HepG2 (cell line): ENCODE data around the gene SLC25A25. TPM values are rescaled to one million over a fixed set of nuclear protein-coding genes. Genes with fewer than 3 reads are reported as not detected.

Experiments
- ARID2 ChIP-seq: sonication (generic); formaldehyde crosslinking; IDR thresholded peaks from 2 replicates; pipeline ENCODE4 v1.8.1; 2022; ENCODE audit warnings: mild to moderate bottlenecking, missing genetic modification reagents, borderline replicate concordance
- CCAR2 ChIP-seq: fragments of 200-400 bp; formaldehyde crosslinking; optimal IDR thresholded peaks from 2 replicates; pipeline ENCODE3; 2018; ENCODE audit warnings: low read depth, mild to moderate bottlenecking, low read length, moderate library complexity
- DR1 ChIP-seq: sonication (generic); formaldehyde crosslinking; IDR thresholded peaks from 2 replicates; pipeline ENCODE4 v1.8.0; 2021; ENCODE audit warnings: mild to moderate bottlenecking, missing genetic modification reagents, inconsistent platforms
- FOXJ3 ChIP-seq: sonication (generic); formaldehyde crosslinking; IDR thresholded peaks from 2 replicates; pipeline ENCODE4 v1.4.0; 2020; ENCODE audit warnings: missing genetic modification reagents, mild to moderate bottlenecking, borderline replicate concordance
- HNRNPH1 ChIP-seq: fragments of 200-400 bp; formaldehyde crosslinking; optimal IDR thresholded peaks from 2 replicates; pipeline ENCODE3; 2017; ENCODE audit warnings: mild to moderate bottlenecking, low read depth, low read length
- KAT2B ChIP-seq: fragments of 150-350 bp; IDR thresholded peaks from 2 replicates; pipeline ENCODE4 v1.6.1; 2014; ENCODE audit warnings: low read depth, low read length, borderline replicate concordance
- PHB2 ChIP-seq: fragments of 450-650 bp; IDR thresholded peaks from 2 replicates; pipeline ENCODE4 v1.6.1; 2018; ENCODE audit not compliant: partially characterized antibody
- SIX4 ChIP-seq: sonication (generic); formaldehyde crosslinking; IDR thresholded peaks from 2 replicates; pipeline ENCODE4 v1.4.0; 2020; ENCODE audit warnings: missing genetic modification reagents
- ZHX2 ChIP-seq, 2 experiments: sonication (generic) in 1 of 2; formaldehyde crosslinking in 1 of 2; IDR thresholded peaks; 2 replicates each; pipeline versions ENCODE4 v1.6.1 to v1.9.0; 2014 to 2022; ENCODE audit warnings: antibody characterized with exemption in 1 of 2, borderline replicate concordance in 1 of 2, inconsistent platforms in 1 of 2, low read depth in 1 of 2, missing genetic modification reagents in 1 of 2
- ZNF12 ChIP-seq: sonication (generic); formaldehyde crosslinking; IDR thresholded peaks from 2 replicates; pipeline ENCODE4 v1.5.0; 2020; ENCODE audit warnings: missing genetic modification reagents
- ZNF546 ChIP-seq: sonication (generic); formaldehyde crosslinking; conservative IDR thresholded peaks from 2 replicates; pipeline ENCODE4 v1.8.1; 2023; ENCODE audit warnings: mild to moderate bottlenecking, missing genetic modification reagents
- ZNF552 ChIP-seq: sonication (generic); formaldehyde crosslinking; IDR thresholded peaks from 2 replicates; pipeline ENCODE4 v1.9.0; 2022; ENCODE audit warnings: missing genetic modification reagents, mild to moderate bottlenecking, borderline replicate concordance
- ZNF563 ChIP-seq: sonication (generic); formaldehyde crosslinking; IDR thresholded peaks from 2 replicates; pipeline ENCODE4 v1.8.0; 2022; ENCODE audit warnings: mild to moderate bottlenecking, moderate library complexity, missing genetic modification reagents
- ZNF747 ChIP-seq: sonication (generic); formaldehyde crosslinking; IDR thresholded peaks from 2 replicates; pipeline ENCODE4 v1.8.1; 2023; ENCODE audit warnings: missing genetic modification reagents, mild to moderate bottlenecking, borderline replicate concordance
- polyA plus RNA-seq, 8 experiments: library from polyadenylated mRNA; depleted of rRNA in 3 of 8; stranded (reverse) in 7 of 8; unstranded in 1 of 8; fragments of >200 nt; fragmentation: Illumina TruSeq in 4 of 8; extraction: Trizol in 4 of 8; gene quantifications; 2 replicates each; pipeline versions ENCODE4 v1.2.1 to v1.2.3, GENCODE V29; 2011 to 2016; ENCODE audit warnings: low read depth in 4 of 8, missing spikeins in 1 of 8, mixed read lengths in 1 of 8; ENCODE audit not compliant: insufficient read depth in 1 of 8
- total RNA-seq, 5 experiments: library from RNA; depleted of rRNA; stranded (reverse); fragments of >200 nt; fragmentation: Illumina TruSeq; extraction: Trizol; gene quantifications; 2 replicates each; pipeline ENCODE4 v1.2.3, GENCODE V29; 2016; ENCODE audit warnings: low read depth in 1 of 5
- TF ChIP-seq, protein P1 (sequence below): sonication (generic); formaldehyde crosslinking; IDR thresholded peaks from 2 replicates; pipeline ENCODE4 v1.4.0; 2020; ENCODE audit warnings: mild to moderate bottlenecking, missing genetic modification reagents, borderline replicate concordance
- TF ChIP-seq, protein P2 (sequence below): sonication (generic); formaldehyde crosslinking; IDR thresholded peaks from 2 replicates; pipeline ENCODE4 v1.4.0; 2020; ENCODE audit warnings: mild to moderate bottlenecking, missing genetic modification reagents

SLC25A25 gene
- total and polyA plus RNA-seq, 2 of the 13 experiments (the other 11 are each of a cell fraction or from before 2014, with no cell fraction given), result 10.5 to 24.8 TPM

DNA sequence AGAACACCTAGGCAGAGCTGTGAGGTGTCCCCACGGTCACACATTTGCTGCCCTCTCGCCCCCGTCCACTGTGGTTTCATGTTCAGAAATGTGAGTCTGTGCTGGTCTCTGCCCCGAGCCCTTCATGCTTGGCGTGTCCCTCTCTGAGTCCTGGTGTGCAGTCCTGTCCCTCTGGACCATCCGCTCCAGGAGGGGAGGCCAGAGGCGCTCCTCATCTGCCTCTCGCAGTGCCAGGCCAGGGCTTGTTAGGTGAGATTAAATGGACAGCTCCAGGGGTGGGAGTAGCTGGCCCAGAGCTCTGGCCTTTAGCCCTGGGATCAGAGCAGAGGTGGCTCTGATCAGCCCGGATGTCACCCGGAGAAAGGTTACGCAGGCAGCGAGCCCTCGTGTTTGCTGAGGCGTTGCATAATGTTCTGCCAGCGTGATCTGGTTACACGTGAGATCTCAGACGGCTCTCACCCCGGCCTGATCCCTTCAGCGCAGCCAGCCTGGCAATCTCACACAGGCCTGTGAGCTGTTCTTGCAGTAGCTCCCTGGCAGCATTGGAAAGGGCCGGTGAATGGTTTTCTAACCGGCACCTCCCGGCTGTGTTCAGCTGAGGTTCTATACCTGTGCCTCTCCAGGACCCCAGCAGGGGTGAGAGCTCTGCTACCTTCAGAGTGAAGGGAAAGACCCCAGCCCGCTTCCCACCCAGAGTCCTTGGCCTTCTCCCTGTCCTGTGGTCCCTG, 35.0 kb downstream of the SLC25A25 start (continued):
- TF ChIP-seq, protein P1, sequence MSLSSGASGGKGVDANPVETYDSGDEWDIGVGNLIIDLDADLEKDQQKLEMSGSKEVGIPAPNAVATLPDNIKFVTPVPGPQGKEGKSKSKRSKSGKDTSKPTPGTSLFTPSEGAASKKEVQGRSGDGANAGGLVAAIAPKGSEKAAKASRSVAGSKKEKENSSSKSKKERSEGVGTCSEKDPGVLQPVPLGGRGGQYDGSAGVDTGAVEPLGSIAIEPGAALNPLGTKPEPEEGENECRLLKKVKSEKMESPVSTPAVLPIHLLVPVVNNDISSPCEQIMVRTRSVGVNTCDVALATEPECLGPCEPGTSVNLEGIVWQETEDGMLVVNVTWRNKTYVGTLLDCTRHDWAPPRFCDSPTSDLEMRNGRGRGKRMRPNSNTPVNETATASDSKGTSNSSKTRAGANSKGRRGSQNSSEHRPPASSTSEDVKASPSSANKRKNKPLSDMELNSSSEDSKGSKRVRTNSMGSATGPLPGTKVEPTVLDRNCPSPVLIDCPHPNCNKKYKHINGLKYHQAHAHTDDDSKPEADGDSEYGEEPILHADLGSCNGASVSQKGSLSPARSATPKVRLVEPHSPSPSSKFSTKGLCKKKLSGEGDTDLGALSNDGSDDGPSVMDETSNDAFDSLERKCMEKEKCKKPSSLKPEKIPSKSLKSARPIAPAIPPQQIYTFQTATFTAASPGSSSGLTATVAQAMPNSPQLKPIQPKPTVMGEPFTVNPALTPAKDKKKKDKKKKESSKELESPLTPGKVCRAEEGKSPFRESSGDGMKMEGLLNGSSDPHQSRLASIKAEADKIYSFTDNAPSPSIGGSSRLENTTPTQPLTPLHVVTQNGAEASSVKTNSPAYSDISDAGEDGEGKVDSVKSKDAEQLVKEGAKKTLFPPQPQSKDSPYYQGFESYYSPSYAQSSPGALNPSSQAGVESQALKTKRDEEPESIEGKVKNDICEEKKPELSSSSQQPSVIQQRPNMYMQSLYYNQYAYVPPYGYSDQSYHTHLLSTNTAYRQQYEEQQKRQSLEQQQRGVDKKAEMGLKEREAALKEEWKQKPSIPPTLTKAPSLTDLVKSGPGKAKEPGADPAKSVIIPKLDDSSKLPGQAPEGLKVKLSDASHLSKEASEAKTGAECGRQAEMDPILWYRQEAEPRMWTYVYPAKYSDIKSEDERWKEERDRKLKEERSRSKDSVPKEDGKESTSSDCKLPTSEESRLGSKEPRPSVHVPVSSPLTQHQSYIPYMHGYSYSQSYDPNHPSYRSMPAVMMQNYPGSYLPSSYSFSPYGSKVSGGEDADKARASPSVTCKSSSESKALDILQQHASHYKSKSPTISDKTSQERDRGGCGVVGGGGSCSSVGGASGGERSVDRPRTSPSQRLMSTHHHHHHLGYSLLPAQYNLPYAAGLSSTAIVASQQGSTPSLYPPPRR (CRISPR knock-in tag), result peak; percentile 96
- TF ChIP-seq ZNF546, result 0 out of 2 replicates have a peak, but pooled peaks have one; percentile 61
- TF ChIP-seq ZNF552 (CRISPR knock-in tag), result peak; percentile 96
- TF ChIP-seq ARID2, result no peak
- no peak; the same call in 1 of the 2 replicates for TF ChIP-seq DR1 (CRISPR knock-in tag)
- peak; percentile 52; the same call in 1 of the 2 replicates for TF ChIP-seq ZNF12 (CRISPR knock-in tag)
- peak; percentile 98 for TF ChIP-seq ZNF563 (CRISPR knock-in tag)
- no peak; the same call in 1 of the 2 replicates for TF ChIP-seq FOXJ3
- TF ChIP-seq CCAR2, result no peak
- TF ChIP-seq SIX4, result peak; percentile 94
- no peak for TF ChIP-seq KAT2B
- TF ChIP-seq ZHX2 (IDR thresholded peaks at IDR 0.05; ENCODE audit: low read depth), result peak; percentile 74
- no peak for TF ChIP-seq ZHX2 (CRISPR knock-in tag; IDR thresholded peaks at IDR 0.05; ENCODE audit: borderline replicate concordance)
- TF ChIP-seq, protein P2, sequence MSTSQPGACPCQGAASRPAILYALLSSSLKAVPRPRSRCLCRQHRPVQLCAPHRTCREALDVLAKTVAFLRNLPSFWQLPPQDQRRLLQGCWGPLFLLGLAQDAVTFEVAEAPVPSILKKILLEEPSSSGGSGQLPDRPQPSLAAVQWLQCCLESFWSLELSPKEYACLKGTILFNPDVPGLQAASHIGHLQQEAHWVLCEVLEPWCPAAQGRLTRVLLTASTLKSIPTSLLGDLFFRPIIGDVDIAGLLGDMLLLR, result peak; percentile 85; the same call in 1 of the 2 replicates
- no peak for TF ChIP-seq HNRNPH1
- TF ChIP-seq PHB2, result no peak
- peak; percentile 94 for TF ChIP-seq ZNF747
